ENCODE data around the gene DDX10. TPM values are rescaled to one million over a fixed set of nuclear protein-coding genes. Genes with fewer than 3 reads are reported as not detected.

DDX10 gene
- total RNA-seq, 1 experiment from 2014 or later, result 38.7 TPM

GRCh38 chr11:108672786-108673185, 7.9 kb downstream of the DDX10 start:
- Histone ChIP-seq H3K27me3 (ENCODE audit: control insufficient read depth, insufficient read depth, low read length) (no peaks in the 10 kb centered on the region), H3K4me3 (ENCODE audit: insufficient read depth, low read depth, low read length) (no peak overlapping the region), H3K36me3 (replicated peaks; ENCODE audit: control insufficient read depth, insufficient read depth, low read length) (peaks cover 14% of the 10 kb centered on the region)
- DNase-seq, result no peak

- DNase-seq, result no peak
- Histone ChIP-seq H3K4me3 (ENCODE audit: insufficient read depth, low read depth, low read length) (no peak overlapping the region), H3K27me3 (ENCODE audit: control insufficient read depth, insufficient read depth, low read length) (no peaks in the 10 kb centered on the region), H3K36me3 (replicated peaks; ENCODE audit: control insufficient read depth, insufficient read depth, low read length) (peaks cover 18% of the 10 kb centered on the region)
These were observed 14.2 kb downstream of the DDX10 start for GRCh38 chr11:108679045-108679444.

- Histone ChIP-seq H3K27me3 (ENCODE audit: control insufficient read depth, insufficient read depth, low read length) (no peaks in the 10 kb centered on the region), H3K36me3 (replicated peaks; ENCODE audit: control insufficient read depth, insufficient read depth, low read length) (peaks cover 18% of the 10 kb centered on the region), H3K4me3 (ENCODE audit: insufficient read depth, low read depth, low read length) (no peak overlapping the region)
- no peak for DNase-seq
These were observed 15.4 kb downstream of the DDX10 start for GRCh38 chr11:108680271-108680670.

- no peak overlapping the region for H3K4me3 ChIP-seq (ENCODE audit: insufficient read depth, low read depth, low read length)
- no peak for DNase-seq
- H3K36me3 ChIP-seq (replicated peaks; ENCODE audit: control insufficient read depth, insufficient read depth, low read length), result peaks cover 2% of the 10 kb centered on the region; the same call in 1 of the 2 replicates
- H3K27me3 ChIP-seq (ENCODE audit: control insufficient read depth, insufficient read depth, low read length), result no peaks in the 10 kb centered on the region
These were observed 20.7 kb downstream of the DDX10 start for GRCh38 chr11:108685419-108686130.

- no peaks in the 10 kb centered on the region for H3K27me3 ChIP-seq (ENCODE audit: control insufficient read depth, insufficient read depth, low read length)
- no peak overlapping the region for H3K4me3 ChIP-seq (ENCODE audit: insufficient read depth, low read depth, low read length)
- no peak for DNase-seq
- H3K36me3 ChIP-seq (replicated peaks; ENCODE audit: control insufficient read depth, insufficient read depth, low read length), result peaks cover 3% of the 10 kb centered on the region
These were observed 29.0 kb downstream of the DDX10 start for GRCh38 chr11:108693852-108694251.

- Histone ChIP-seq H3K36me3 (replicated peaks; ENCODE audit: control insufficient read depth, insufficient read depth, low read length) (peaks cover 3% of the 10 kb centered on the region), H3K4me3 (ENCODE audit: insufficient read depth, low read depth, low read length) (no peak overlapping the region), H3K27me3 (ENCODE audit: control insufficient read depth, insufficient read depth, low read length) (no peaks in the 10 kb centered on the region)
- no peak for DNase-seq
These were observed 30.0 kb downstream of the DDX10 start for GRCh38 chr11:108694846-108695245.

- Histone ChIP-seq H3K4me3 (ENCODE audit: insufficient read depth, low read depth, low read length) (no peak overlapping the region), H3K36me3 (replicated peaks; ENCODE audit: control insufficient read depth, insufficient read depth, low read length) (peaks cover 3% of the 10 kb centered on the region), H3K27me3 (ENCODE audit: control insufficient read depth, insufficient read depth, low read length) (no peaks in the 10 kb centered on the region)
- DNase-seq, result peak; percentile 38
These were observed 33.1 kb downstream of the DDX10 start for GRCh38 chr11:108697872-108698473.

- no peaks in the 10 kb centered on the region for H3K36me3 ChIP-seq (replicated peaks; ENCODE audit: control insufficient read depth, insufficient read depth, low read length)
- no peaks in the 10 kb centered on the region for H3K27me3 ChIP-seq (ENCODE audit: control insufficient read depth, insufficient read depth, low read length)
- no peak for DNase-seq
- no peak overlapping the region for H3K4me3 ChIP-seq (ENCODE audit: insufficient read depth, low read depth, low read length)
These were observed 34.2 kb downstream of the DDX10 start for GRCh38 chr11:108698844-108699642.

- Histone ChIP-seq H3K27me3 (ENCODE audit: control insufficient read depth, insufficient read depth, low read length) (no peaks in the 10 kb centered on the region), H3K36me3 (replicated peaks; ENCODE audit: control insufficient read depth, insufficient read depth, low read length) (peaks cover 4% of the 10 kb centered on the region), H3K4me3 (ENCODE audit: insufficient read depth, low read depth, low read length) (no peak overlapping the region)
- no peak for DNase-seq
These were observed 39.0 kb downstream of the DDX10 start for GRCh38 chr11:108703916-108704315.

- Histone ChIP-seq H3K4me3 (ENCODE audit: insufficient read depth, low read depth, low read length) (no peak overlapping the region), H3K27me3 (ENCODE audit: control insufficient read depth, insufficient read depth, low read length) (no peaks in the 10 kb centered on the region), H3K36me3 (replicated peaks; ENCODE audit: control insufficient read depth, insufficient read depth, low read length) (peaks cover 4% of the 10 kb centered on the region)
- DNase-seq, result no peak
These were observed 40.2 kb downstream of the DDX10 start for GRCh38 chr11:108705061-108705460.

- H3K36me3 ChIP-seq (replicated peaks; ENCODE audit: control insufficient read depth, insufficient read depth, low read length), result peaks cover 4% of the 10 kb centered on the region
- DNase-seq, result no peak
These were observed 43.3 kb downstream of the DDX10 start for GRCh38 chr11:108708173-108708572.

GRCh38 chr11:108709741-108710140, 44.9 kb downstream of the DDX10 start:
- no peak overlapping the region for H3K4me3 ChIP-seq (ENCODE audit: insufficient read depth, low read depth, low read length)
- DNase-seq, result no peak

More at GRCh38 chr11:108708173-108708572, 43.3 kb downstream of the DDX10 start:
- H3K27me3 ChIP-seq (ENCODE audit: control insufficient read depth, insufficient read depth, low read length), result no peaks in the 10 kb centered on the region
- no peak overlapping the region for H3K4me3 ChIP-seq (ENCODE audit: insufficient read depth, low read depth, low read length)

GRCh38 chr11:108713076-108713790, 48.4 kb downstream of the DDX10 start:
- no peak for DNase-seq
- Histone ChIP-seq H3K36me3 (replicated peaks; ENCODE audit: control insufficient read depth, insufficient read depth, low read length) (no peaks in the 10 kb centered on the region), H3K4me3 (ENCODE audit: insufficient read depth, low read depth, low read length) (no peak overlapping the region), H3K27me3 (ENCODE audit: control insufficient read depth, insufficient read depth, low read length) (no peaks in the 10 kb centered on the region)

More at GRCh38 chr11:108709741-108710140, 44.9 kb downstream of the DDX10 start:
- peaks cover 4% of the 10 kb centered on the region for H3K36me3 ChIP-seq (replicated peaks; ENCODE audit: control insufficient read depth, insufficient read depth, low read length)
- no peaks in the 10 kb centered on the region for H3K27me3 ChIP-seq (ENCODE audit: control insufficient read depth, insufficient read depth, low read length)

- no peaks in the 10 kb centered on the region for H3K27me3 ChIP-seq (ENCODE audit: control insufficient read depth, insufficient read depth, low read length)
- no peak overlapping the region for H3K4me3 ChIP-seq (ENCODE audit: insufficient read depth, low read depth, low read length)
- no peaks in the 10 kb centered on the region; the same call in 1 of the 2 replicates for H3K36me3 ChIP-seq (replicated peaks; ENCODE audit: control insufficient read depth, insufficient read depth, low read length)
- DNase-seq, result no peak
These were observed 50.4 kb downstream of the DDX10 start for GRCh38 chr11:108715239-108715638.
